Measurements from ENCODE around the gene CSGALNACT2. TPM values are rescaled to one million over a fixed set of nuclear protein-coding genes. Genes with fewer than 3 reads are reported as not detected.

CSGALNACT2 gene
- total RNA-seq, 4 donors from 2014 or later = 29.1 to 43.3 (median 34.7) TPM

- 25 to 28% methylated on average over 14 to 27 of the region's 35 CpGs for WGBS, 2 donors
- Histone ChIP-seq H3K9me3 (no peaks in the 10 kb centered on the region), H3K4me1 (peaks cover 0 to 40% (median 18%) of the 10 kb centered on the region in 4 donors), H3K27ac (peak overlapping the region; percentile 27 to 90 (median 67)), H3K27me3 (no peaks in the 10 kb centered on the region), H3K36me3 (peaks cover 0 to 35% (median 0%) of the 10 kb centered on the region in 3 donors), H3K4me3 (peak overlapping the region; percentile 21 to 59 (median 53))
- no peak for DNase-seq (ENCODE audit: low spot score in 2 of 2)
- TF ChIP-seq CTCF (IDR thresholded peaks at IDR 0.05) (no peak), POLR2A (IDR thresholded peaks at IDR 0.05) (no peak), EP300 (IDR thresholded peaks at IDR 0.05) (no peak)
These were observed 64.6 kb downstream of the CSGALNACT2 start for GRCh38 chr10:43202657-43203447.

DNA sequence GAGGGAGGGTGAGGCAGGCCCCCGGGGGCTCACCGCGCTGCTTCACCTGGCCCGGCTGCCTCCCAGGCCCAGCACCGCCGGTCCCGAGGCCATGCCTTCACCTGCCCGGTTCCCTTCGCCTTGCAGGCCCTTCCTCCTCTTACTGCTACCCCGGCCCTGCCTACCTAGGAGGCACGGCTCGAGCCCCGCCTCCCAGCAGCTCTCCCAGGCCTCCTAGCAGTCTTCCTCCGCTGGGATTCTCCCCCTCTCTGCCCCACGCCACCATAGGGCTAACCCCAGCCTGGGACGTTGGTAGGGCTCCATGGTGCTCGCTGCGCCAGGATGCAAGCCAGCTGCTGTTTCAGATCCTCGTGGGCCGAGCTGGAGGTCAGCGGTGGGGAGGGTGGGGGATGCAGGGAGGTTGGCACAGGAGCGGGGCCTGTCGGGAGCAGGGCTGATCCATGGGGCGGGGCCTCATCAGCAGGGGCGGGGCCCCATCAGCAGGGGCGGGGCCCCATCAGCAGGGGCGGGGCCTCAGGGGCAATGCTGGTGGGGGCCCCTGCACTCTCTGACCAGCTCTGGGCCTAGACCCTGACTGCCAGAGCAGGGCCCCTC, 65.3 kb downstream of the CSGALNACT2 start:
- 44 to 60% methylated on average over 18 to 24 of the region's 27 CpGs for WGBS, 2 donors
- peak in 1 of 2 donors; percentile 15 for DNase-seq (ENCODE audit: low spot score in 2 of 2)
- Histone ChIP-seq H3K9me3 (no peaks in the 10 kb centered on the region), H3K4me1 (peaks cover 0 to 46% (median 19%) of the 10 kb centered on the region in 4 donors), H3K27me3 (no peaks in the 10 kb centered on the region), H3K27ac (peak overlapping the region; percentile 14 to 90 (median 67)), H3K36me3 (peaks cover 0 to 28% (median 0%) of the 10 kb centered on the region in 3 donors), H3K4me3 (peak overlapping the region in 3 of 4 donors; percentile 1 to 59 (median 57))
- no peak for TF ChIP-seq EP300 (IDR thresholded peaks at IDR 0.05)

GRCh38 chr10:43204042-43204942, 66.0 kb downstream of the CSGALNACT2 start:
- DNase-seq (ENCODE audit: low spot score in 2 of 2) = peak in 1 of 2 donors; percentile 9
- H3K4me1 ChIP-seq = peaks cover 0 to 46% (median 19%) of the 10 kb centered on the region in 4 donors
- H3K36me3 ChIP-seq = peaks cover 0 to 22% (median 0%) of the 10 kb centered on the region in 3 donors
- TF ChIP-seq CTCF (IDR thresholded peaks at IDR 0.05) = no peak
- no peak for TF ChIP-seq POLR2A (IDR thresholded peaks at IDR 0.05)
- TF ChIP-seq EP300 (IDR thresholded peaks at IDR 0.05) = no peak
- peak overlapping the region; percentile 45 to 90 (median 67) for H3K27ac ChIP-seq
- 82 to 84% methylated on average over 10 to 11 of the region's 14 CpGs for WGBS, 2 donors
- H3K27me3 ChIP-seq = no peaks in the 10 kb centered on the region
- H3K9me3 ChIP-seq = no peaks in the 10 kb centered on the region
- H3K4me3 ChIP-seq = no peak overlapping the region

DNA sequence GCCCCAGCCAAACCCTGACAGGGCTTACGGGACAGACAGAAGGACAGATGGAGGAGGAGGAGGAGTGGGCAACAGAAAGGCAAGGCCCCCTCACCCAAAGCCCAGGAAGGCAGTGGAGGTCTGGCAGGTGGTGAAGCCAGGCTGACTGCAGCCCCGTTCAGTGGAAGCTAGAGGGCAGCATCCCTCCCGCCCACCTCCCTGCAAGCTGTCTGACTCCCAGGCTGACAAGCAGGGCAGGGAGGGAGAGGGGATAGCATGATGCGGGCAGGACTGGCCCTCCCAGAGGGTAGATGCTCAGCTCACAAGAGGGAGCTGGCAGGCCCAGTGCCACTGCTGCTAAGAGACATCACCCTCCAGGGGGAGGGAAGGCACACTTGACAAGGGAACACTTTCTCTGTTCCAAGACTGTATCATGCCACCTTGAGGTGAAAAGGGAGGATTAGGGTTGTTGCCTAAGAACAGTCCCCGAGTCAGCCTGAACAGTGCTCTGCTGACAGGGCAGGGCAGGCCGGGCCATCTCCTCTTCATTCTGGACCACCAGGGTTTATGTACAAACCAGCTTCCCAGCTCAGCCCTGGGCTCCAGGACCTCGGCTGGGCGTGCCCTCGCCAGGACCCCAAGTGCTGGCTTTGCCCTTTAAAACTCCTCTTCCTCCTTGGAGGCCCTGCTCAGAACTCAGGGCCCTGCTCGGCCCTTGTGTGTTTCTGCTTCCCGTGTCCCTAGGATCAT, 66.9 kb downstream of the CSGALNACT2 start:
- no peaks in the 10 kb centered on the region for H3K27me3 ChIP-seq
- peak in 1 of 2 donors; percentile 15 for DNase-seq (ENCODE audit: low spot score in 2 of 2)
- peaks cover 0 to 46% (median 19%) of the 10 kb centered on the region in 4 donors for H3K4me1 ChIP-seq
- WGBS, 2 donors = 57 to 66% methylated on average over 9 to 10 of the region's 11 CpGs
- peak overlapping the region in 3 of 4 donors; percentile 45 to 90 (median 70) for H3K27ac ChIP-seq
- peaks cover 0 to 13% (median 0%) of the 10 kb centered on the region in 3 donors for H3K36me3 ChIP-seq
- TF ChIP-seq EP300 (IDR thresholded peaks at IDR 0.05) = no peak
- TF ChIP-seq POLR2A (IDR thresholded peaks at IDR 0.05) = no peak
- TF ChIP-seq CTCF (IDR thresholded peaks at IDR 0.05) = peak; percentile 56 to 74 (median 70)
- no peak overlapping the region for H3K4me3 ChIP-seq
- H3K9me3 ChIP-seq = no peaks in the 10 kb centered on the region
